HFF-Myc (cell line): ENCODE measurements around the gene EPS8L3.
"Not testable (repeated sequence)": the region's sequence is repeated elsewhere in the genome, so short reads cannot be mapped to it uniquely, and the experiment has no call there.

Experiments used
- DNase-seq: peaks from one replicate; pipeline ENCODE4 v3.0.0-alpha.2; 2011; ENCODE audit warnings: low read depth; ENCODE audit errors: extremely low read depth
- H3K4me3 ChIP-seq: replicated peaks from 2 replicates; pipeline ENCODE4 v1.5.1; 2011; ENCODE audit warnings: low read depth, mild to moderate bottlenecking, control low read depth, low read length
- TF ChIP-seq, protein P1 (sequence below): IDR thresholded peaks from 2 replicates; pipeline ENCODE4 v1.5.1; 2012; ENCODE audit warnings: mild to moderate bottlenecking, low read depth, low read length, control low read depth; ENCODE audit errors: missing control alignments

The EPS8L3 gene

DNA sequence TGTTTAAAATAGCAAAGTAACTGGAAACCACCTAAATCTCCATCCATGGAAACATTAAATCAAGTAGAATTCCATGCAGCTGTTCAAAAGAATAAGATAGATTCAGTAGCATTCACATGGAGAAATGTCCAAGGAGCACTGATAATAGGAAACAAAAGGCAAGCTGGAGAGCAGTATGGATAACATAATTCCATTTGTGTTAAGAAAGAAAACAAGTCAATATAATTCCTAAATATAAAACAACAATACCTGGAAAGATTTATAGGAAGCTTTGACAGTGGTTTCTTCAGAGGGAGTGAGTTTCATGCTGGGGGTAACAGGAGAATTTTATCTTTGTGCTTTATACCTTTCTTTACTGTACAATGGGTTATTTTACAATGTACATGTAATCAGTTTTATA lies 36.6 kb upstream of the EPS8L3 start:
- DNase-seq, result no peak
- TF ChIP-seq, protein P1, sequence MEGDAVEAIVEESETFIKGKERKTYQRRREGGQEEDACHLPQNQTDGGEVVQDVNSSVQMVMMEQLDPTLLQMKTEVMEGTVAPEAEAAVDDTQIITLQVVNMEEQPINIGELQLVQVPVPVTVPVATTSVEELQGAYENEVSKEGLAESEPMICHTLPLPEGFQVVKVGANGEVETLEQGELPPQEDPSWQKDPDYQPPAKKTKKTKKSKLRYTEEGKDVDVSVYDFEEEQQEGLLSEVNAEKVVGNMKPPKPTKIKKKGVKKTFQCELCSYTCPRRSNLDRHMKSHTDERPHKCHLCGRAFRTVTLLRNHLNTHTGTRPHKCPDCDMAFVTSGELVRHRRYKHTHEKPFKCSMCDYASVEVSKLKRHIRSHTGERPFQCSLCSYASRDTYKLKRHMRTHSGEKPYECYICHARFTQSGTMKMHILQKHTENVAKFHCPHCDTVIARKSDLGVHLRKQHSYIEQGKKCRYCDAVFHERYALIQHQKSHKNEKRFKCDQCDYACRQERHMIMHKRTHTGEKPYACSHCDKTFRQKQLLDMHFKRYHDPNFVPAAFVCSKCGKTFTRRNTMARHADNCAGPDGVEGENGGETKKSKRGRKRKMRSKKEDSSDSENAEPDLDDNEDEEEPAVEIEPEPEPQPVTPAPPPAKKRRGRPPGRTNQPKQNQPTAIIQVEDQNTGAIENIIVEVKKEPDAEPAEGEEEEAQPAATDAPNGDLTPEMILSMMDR, result no peak
- no peak overlapping the region for H3K4me3 ChIP-seq

DNA sequence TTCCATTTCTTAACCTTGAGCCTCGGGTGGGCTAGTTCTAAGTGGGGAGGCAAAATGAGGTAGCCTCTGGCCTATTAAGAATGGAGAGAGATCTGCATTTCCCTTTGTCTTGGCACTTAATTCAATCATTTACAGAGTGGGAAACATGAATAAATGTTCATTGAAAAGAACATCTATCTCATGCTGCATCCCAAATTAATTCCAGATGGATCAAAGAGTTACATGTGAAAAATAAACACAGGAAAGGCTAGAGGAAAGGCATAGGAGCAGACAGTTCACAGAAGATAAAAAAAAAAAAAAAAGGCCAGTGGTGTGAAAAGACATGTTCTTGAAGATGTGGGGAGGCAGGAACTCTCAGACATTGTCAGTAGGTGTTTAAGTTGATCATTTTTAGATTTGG lies 35.7 kb upstream of the EPS8L3 start:
- TF ChIP-seq, protein P1, result no peak
- H3K4me3 ChIP-seq, result no peak overlapping the region
- DNase-seq, result peak; percentile 38

DNA sequence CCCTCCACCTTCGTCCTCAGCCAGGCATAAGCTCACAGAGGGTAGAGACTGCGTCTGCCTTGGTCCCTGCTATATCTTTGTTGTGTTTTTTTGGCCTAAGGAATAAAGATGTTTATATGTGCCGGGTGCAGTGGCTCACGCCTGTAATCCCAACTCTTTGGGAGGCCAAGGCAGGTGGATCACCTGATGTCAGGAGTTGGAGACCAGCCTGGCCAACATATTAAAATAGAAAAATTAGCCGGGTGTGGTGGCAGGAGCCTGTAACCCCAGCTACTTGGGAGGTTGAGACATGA lies 33.5 kb upstream of the EPS8L3 start:
- DNase-seq, H3K4me3 ChIP-seq: not testable (repeated sequence)

DNA sequence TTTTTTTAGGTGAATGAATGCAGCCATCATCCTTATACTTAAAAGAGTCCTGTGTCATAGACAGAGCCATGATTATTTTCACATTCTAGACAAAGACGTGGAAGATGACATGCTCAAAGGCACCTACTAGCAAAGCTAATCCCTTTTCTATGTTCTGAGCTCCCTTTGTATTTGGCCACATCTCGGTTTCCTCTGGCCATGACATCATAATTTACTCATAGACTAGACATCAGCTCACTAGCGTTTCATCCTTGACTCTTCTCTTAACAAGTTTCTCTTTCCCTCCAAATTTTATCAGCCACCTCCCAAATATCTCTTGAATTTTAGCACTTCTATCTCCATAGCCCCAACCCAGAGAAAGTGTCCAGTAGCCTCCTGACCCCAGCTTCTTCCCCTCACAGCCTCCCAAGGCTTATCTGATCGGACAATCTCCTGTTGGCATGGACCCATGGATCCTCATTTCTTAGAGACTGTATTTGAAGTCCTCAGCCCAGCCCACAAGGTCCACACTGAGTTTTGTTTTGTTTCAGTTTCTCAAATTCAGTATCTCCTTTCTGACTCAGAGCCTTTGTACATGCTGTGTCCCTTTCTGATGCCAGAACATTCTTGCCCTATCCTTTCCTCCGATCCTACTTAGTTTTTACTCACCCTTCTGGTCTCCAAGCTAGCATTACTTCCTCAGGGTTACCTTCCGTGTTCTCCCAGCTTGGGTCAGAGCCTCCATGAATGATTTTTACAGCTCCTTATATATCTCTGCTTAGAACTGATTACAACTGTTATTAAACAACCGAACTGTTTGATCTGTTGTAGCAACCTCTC lies 33.0 kb upstream of the EPS8L3 start:
- TF ChIP-seq, protein P1, result no peak
- no peak overlapping the region for H3K4me3 ChIP-seq
- no peak for DNase-seq

DNA sequence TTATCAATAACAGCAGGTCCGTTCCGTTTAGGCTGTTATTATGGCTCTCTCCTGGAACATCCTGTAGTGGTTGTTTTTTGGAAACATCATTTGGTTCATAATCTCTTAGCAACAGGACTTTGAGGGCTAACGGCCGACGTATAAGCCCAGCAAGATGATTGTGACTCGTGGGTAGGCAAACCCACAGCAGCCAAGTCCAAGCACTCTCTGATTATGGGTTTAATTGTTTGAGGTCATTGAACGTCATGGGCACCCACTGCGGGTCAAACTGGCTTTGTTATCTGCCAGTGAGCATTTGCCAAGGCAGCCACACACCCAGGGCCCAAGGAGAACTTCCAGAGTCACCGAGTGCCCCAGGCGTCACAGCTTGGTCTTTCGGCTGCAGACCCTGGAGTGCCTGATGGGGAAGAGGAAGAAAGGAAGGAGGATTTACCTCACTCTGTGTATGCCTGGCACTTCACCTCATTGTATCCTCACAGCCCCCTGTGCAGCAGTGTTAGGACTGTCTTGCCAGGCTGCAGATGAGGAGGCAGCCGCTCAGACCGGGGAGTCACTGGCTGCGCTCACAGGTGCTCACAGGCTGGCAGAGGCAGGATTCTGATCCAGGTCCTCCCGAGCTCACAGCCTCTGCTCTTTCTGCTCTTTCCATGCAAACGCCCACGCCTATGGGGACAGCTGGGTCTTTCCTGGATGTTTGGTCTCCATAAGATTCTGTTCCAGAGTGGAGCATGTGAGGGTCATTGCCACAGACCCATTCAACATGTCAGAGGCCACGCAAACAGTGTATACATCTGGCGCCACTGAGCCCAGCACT lies 30.8 kb upstream of the EPS8L3 start:
- DNase-seq, result no peak
- TF ChIP-seq, protein P1, result no peak

DNA sequence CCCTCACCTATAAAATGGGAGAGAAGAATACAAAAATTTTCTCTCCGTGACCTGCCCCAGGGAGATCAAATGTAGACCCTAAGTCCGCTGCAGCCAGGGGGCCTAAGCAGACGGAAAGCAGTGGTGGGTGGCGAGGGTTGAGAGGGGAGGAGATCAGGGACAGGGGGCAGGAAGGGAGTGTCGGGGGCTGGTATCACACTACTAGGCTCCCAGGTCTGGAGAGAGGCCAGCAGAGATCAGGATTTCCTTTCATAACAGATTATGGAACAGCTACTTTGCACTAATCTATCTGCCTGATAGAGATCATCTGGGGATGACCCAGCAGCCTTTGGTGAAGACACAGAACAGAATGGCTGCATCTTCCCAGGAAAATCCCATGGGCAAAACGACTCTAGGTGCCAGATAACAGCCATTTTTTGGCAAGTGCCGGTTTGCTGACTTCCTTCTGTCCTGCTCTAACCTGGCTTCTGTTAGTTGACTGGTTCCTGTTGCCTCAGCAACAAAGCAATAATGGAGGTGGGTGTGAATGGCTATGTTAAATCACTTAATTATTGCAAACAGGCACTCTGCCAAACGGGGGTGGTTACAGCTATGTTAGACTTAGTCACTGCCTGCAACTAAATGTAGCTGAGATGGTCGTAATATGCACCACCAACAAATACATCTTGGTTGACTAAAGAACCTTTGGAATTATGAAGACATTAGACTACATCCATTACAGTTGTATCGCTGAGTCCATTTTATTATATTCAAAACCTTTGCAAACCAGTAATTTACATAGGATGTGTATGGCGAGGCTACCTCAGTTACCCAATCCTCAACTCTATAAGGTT lies 30.0 kb upstream of the EPS8L3 start:
- TF ChIP-seq, protein P1, result no peak
- no peak overlapping the region for H3K4me3 ChIP-seq
- peak; percentile 52 for DNase-seq

More for the DNA sequence above, 30.8 kb upstream of the EPS8L3 start:
- no peak overlapping the region for H3K4me3 ChIP-seq

DNA sequence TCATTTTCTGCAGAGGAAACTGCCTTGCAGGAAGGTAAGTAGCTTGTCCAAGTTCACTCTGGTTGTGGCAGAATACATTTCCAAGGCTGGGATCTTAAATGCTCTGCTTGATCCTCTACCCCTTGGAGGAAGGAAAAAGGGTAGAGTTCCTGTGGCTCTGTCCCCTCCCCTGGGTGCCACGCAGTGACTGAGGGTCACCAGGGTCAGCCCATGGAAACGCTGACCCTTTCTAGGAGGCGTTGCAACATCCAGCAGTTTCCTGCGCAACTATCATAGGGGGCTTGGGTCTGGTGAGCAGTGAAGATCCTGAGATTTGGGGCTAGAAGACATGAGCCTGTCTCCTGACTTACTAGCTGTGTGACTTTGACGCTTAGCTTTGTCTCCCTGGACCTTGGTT lies 29.4 kb upstream of the EPS8L3 start:
- no peak overlapping the region for H3K4me3 ChIP-seq
- DNase-seq, result no peak
- TF ChIP-seq, protein P1, result no peak
